HG02870 (cell line): ENCODE measurements around the gene ZPBP2.

Experiments
- ATAC-seq: cut with Tn5 transposase; IDR thresholded peaks from one replicate; pipeline ENCODE4 v1.9.1; 2021; ENCODE audit warnings: mild to moderate bottlenecking, moderate library complexity; ENCODE audit not compliant: unreplicated experiment

Gene ZPBP2

DNA sequence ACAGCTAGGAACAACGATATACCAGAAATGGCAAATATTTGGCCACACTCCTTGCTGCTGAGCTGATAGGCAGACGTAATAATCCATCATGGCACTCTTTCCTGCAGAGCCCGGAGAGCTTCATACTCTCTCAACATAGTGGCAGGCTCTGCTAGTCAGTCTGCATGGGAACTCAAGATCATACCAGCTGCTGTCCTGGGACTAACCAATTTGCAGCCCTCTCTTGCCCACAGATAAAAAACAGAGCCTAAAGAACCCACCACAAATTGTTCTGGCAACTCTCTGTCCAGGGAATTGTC lies 36.9 kb downstream of the ZPBP2 start:
- no peak for ATAC-seq

DNA sequence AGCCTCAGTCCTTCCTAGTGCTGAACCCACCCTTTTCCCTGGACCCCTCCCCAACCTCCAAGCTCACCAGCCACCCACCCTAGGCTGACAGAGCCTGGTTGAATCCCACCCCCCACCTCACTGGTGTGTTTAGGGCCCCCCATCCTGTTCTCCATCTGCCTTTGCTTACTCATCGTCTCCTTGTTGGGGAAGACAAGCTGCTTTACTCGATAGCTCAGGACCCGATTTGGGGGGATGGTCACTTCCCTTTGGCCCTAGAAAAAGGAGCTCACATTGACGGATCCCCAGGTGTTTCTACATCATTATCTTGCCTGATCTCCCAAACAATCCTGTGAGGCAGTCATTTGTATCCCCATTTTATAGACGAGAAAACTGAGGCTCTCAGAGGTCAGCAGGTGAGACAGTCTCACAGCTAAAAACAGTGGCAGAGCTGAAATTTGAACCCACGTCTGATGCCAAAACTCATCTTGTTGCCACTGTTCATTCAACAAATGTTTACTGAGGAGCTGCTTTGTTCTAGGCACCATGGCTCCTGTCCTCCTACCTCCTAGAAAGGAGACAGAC lies 40.9 kb downstream of the ZPBP2 start:
- ATAC-seq, result no peak

DNA sequence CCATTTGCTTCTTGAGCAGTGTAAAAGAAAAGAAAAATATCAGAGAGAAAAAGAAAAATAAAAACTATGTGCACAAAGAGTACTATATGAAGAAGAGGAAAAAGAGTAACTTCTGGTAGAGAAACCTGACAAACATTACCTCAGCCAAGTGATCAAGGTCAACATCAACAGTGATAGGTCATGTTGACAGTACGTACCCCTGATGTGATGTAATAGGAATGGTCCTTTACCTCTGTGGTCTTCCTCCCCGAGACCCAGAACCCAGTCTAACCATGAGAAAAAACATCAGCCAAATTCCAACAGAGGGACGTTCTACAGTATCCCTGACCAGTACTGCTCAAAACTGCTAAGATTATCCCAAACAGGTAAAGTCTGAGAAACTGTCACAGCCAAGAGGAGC lies 46.0 kb downstream of the ZPBP2 start:
- no peak for ATAC-seq

DNA sequence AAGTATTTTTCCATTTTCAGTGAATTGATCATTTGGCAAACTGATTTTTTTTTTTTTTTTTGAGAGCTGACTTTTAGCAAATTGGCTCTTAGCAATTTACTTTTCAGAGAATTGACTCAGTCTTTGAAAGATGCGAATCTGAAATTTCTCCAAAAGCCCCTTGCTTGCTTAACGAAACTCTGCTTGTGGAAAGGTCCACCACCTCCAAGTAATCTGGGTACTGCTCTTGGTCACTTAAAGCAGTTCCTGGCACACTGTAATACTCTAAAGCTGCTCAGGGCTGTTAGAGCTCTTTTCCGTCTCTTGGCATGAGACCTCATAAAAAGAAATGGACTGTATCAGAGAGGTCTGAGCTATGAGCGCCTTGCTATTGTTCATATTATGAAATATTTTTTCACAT lies 47.6 kb downstream of the ZPBP2 start:
- no peak for ATAC-seq

DNA sequence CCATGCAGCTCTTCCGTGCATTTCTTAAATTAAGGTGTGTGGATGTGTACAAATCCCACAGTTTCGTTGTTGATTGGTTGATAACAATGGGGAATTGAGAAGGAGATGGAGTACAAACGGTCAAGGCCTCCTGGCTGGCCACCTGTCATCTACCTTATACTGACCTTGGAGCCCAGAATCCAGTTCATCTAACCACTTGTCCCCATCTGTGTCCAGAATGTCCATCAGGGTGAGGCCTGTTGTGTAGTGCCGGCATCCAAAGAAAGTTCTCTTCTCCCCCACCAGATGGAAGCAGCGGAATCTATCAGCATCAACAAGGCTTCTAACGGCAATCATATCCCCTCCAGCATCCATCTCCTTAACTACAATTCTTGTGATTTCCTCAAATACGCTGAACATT lies 48.9 kb downstream of the ZPBP2 start:
- ATAC-seq, result no peak

DNA sequence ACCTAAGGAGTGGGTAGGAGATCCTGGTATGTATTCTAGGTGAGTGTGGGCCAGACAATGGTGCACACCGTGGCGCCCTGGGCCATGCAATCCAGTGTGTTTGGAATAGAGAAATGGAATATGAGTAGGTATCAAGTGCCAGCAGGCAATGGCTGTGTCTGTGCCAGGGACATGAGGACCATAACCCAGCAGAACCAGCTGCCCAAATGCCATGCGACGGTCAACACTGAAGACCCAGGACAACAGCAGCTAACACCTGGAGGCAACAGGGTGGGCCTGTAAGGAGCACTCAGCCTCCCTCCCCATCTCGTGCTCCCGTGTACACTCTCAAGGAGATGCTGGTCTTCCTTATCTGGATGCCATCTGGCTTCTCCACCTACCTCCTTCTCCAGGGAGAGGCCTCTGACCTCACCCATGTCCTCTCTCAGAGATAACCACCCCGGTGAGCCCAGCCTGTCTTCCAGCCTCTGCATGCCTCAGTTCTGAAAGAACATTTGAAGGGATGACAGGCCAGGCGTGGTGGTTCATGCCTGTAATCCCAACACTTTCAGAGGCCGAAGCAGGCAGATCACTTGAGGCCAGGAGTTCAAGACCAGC lies 51.2 kb downstream of the ZPBP2 start:
- no peak for ATAC-seq

DNA sequence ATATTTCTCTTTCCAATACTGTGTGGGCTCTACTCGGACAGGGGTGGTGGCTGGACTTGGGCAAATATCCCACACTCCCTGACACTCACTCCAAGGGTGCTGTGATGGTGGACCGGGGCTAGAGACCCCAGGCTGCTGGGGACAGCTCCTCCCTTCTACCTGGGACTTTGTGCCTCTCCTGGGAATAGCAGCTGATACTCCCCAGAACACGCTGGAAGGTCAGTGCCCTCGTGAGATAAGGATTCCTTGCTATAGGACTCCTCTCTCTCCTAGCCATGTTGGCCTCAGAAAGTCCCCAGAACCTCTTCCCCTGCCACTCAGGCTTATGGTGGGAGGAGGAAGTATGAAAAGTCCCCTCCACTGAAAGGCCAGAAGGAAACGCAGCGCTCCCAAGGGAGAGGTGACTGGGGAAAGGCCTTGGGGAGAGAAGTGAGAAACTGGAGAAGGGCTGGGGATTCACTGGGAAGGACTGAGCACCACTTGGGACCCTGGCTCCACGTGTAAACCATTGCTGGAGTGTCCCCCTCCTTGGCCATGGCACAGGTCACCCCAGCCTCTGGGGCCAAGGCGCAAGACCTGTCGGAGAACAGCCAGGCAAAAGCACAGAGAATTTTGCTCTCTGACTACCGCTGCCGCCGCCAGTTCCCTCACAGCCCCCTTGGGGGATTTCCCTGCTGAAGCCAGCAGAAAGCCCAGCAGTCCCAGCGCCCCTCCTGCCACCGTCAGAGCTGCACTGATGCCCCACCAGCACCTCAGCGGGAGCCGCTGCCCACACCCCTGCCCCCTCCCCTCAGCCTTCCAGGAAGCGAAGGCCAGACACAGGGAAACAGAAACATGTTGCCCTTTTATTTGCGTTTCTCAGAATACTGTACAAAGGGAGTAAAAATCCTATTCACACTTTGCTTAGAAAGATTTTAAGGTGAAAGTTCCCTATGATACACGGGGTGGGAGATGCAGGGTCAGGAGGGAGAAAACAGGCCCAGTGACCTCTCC lies 52.5 kb downstream of the ZPBP2 start:
- no peak for ATAC-seq

DNA sequence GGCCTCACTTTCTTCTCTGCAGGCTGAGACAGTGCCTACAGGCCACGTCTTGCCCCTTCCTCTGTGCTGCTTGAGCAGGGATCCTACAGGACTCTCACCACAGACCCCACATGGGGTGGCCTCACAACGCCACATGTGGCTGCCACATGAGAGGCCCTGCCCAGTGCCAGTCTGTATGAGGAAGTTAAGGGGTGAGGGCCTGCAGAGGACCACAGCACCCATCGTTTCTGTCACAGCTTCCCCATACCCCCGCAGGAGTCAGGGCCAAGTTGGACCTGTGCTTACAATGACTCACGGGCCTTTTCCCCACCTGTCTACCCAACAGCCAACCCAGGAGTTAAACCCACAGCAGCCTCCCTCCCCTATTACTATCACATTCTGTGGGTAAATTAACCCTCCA lies 53.3 kb downstream of the ZPBP2 start:
- ATAC-seq, result no peak

DNA sequence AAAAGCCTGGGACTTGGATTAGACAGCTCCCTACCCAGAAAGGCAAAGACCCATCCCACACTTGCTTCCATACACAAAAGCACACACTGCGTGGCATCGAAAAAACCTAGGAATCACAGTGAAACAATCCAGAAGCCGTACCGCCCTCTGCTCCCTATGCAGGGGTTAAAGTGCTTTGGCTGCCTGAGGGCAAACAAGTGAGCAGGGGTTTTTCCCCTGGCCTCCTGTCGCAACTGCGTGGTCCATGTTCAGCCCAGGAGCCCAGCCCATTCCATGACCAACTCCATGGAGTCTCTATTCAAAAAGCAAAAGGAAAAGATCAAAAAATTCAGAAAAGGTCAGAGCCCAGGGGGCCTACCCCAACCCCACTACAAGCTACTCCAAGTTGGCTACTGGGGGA lies 54.0 kb downstream of the ZPBP2 start:
- ATAC-seq, result no peak

DNA sequence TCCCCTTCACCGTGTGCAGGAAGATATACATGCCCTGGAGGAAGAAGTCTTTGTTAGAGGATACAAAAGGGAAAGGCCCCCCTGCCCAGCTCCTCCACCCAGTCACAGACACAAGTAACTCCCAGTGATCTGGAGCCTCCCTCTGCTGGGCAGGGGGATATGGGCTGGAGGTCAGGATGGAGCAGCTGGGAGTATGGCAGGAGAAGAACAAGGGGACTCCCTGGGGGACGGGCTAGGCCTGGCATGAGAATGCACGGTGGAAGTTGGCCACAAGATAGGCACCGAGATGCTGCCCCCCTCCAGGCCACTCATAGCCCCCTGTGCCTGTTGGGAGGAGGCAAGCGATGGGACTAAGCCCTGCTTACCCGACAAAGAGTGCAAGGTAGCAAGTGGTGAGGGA lies 55.2 kb downstream of the ZPBP2 start:
- no peak for ATAC-seq

DNA sequence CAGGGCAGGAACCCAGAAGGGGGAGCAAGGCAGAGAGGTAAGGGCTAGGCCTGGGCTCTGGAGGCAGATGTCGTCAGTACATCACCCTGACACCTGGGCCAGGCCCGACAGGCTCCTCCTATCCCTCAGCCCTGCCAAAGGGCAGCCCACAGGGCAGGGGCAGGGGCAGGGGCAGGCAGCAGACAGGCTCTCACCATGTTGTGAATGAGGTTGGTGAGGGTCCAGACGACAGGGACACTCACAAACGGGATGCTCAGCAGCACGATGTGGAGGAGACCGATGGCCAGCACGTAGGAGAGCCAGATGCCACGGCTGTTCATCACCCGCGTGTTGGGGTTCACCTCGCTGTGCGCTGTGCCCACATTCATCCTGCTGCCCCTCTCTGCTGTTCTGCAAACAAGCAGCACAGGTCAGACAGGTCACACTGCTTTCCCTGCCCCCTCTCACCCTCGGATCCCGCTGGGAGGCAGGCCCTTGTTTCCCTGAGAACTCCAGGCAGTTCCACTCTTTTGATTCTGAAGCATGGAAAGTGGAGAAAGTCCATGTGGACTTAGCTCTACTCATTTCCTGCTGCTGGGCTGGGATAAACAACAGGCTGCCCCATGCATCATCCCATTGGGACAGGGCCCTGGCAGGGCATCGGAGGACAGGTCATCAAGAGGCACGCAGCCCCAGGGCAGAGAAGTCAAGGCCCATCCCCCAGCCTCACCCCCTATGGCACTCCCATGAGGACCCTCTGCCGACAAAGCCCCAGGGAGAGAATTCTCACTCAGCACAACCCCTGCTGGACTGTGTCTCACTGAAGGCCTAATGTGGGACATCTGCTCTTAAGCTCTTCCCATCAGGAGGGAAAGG lies 56.1 kb downstream of the ZPBP2 start:
- no peak for ATAC-seq

DNA sequence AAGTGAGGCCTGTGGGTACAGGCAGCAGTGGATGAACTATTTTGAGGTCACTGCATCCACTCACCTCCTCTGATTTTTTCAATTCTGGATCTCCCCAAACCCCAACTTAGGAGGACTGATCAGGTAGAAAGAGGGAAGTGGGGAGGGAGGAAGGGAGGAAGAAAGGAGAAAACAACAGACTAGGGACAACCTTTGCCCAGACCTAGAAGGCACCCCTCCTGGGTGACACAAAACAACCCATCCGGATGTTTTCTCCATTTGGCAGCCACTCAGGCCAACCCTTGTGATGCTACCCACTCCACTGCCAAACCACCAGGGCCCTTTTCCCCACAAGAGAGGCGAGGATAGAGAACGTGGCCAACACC lies 56.7 kb downstream of the ZPBP2 start:
- ATAC-seq, result no peak

DNA sequence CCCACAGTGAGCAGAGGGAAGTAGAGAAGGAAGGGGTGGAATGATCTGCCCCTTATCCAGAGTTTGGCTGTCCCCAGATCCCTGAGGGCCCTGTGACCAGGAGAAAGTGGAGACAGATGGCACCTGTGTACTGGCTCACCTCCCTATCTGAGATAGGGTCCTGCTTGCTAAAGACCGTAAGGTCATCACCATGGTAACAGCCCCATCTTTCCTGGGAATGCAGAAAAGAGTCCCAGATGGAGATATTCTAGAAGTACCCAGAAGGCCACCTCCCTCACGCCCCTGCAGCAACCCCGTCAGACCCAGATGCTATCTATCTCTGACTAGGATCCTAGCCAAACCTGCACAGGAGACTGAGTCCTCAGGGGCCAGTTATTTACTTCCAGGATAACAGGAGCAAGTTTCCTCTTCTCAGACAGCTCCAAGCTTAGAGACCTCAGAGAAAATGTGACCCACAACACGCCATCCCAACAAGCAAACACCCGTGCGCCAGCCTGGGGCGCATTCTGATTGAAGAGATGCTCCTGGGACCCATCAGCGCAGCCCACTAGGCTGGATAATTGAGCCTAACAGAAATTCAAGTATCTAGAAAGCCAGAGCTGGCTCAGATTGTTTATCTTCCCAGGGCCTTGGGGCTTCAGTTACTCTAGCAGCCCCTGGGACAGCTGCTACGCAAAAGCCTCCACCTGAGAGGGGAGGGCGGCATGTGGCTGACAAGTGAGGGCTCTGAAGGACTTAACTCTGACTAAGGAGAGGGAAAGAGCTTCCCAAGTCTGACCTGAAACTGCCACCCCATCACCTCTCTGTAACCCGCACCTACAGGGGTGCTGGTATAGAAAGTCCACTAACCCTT lies 57.5 kb downstream of the ZPBP2 start:
- ATAC-seq, result no peak

DNA sequence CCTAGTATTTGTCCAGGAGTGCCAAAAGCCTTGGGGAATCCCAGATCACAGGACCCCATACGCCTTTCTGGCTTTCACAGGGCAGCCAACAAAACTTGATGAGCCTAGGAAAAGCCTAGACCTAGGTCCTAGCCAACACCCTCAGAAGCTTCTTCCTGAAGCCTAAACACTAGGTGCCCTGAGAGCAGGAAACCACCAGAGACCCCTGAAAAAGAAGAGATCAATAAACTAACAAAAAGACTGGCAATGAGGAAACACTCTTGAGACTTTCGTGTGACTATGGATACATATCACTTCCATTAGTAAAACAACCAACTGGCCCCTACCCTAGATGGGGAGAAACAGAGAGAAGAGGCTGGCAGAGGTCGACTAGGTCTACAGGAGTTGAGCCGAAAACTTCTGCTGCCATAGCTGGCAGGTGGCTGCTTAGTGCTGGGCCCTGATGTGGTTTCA lies 58.2 kb downstream of the ZPBP2 start:
- no peak for ATAC-seq

DNA sequence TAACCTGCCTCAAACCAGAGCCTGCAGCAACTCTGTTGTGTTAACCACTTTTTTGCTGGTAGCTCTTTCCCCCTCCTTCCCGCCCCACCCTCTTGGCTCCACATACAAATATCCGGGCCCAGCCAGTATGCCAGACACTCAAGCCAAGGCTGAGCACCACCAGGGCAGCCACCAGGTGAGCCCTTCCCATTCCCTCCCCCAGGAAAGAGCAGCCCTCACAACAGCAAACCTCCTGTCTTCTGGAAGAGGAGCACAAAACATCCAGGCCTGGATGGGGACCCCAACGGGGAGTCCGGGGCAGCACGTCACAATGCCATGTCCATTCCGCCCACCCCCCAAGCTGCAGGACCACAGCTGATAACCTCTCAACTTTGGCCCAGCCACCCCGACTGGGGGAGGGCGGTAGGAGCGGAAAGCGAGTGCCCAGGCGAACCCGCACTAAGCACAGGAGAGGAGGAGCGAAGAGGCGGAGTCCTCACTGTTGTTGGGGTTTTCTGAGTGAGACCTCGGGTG lies 58.6 kb downstream of the ZPBP2 start:
- peak; percentile 27 for ATAC-seq
